HepG2 (cell line): ENCODE data around the gene ADCY1. TPM values are rescaled to one million over a fixed set of nuclear protein-coding genes. Genes with fewer than 3 reads are reported as not detected.

ENCODE experiments used
- ATAC-seq: fragments of 200-7000 bp; cut with Tn5 transposase; 3 replicates; pipeline ENCODE4 v1.9.1; 2020; ENCODE audit warnings: mild to moderate bottlenecking, moderate library complexity
- BruUV-seq: library from RNA; stranded (reverse); fragments of 400-500 nt; replicated peaks from 2 replicates; lab custom pipeline; 2021; lab: Mats Ljungman, UMichigan
- CTCF ChIA-PET: fragments of 300-600 bp; formaldehyde crosslinking; extraction: SDS; loops from one replicate; lab custom pipeline; 2021; ENCODE audit warnings: low total read pairs, inconsistent platforms, low intra/inter-chr PET ratio; lab: Yijun Ruan, JAX
- POLR2A ChIA-PET: fragments of 350-600 bp; sonication (Branson Sonifier 250); formaldehyde crosslinking; loops from one replicate; lab custom pipeline; 2020; ENCODE audit warnings: antibody characterized with exemption, inconsistent platforms; lab: Yijun Ruan, JAX
- DNase-seq: peaks from one replicate; pipeline ENCODE4 v3.0.0-alpha.2; 2015; ENCODE audit warnings: low spot score
- FAIRE-seq: peaks from 3 replicates; lab custom pipeline; 2011; peaks lifted over from hg19 to GRCh38; lab: Jason Lieb, UNC
- H2AFZ ChIP-seq: one replicate; pipeline ENCODE4 v1.6.1; 2011; ENCODE audit warnings: low read length, inconsistent platforms
- H3K27ac ChIP-seq: fragments of 300-600 bp; 3 replicates; pipeline ENCODE4 v1.8.0; 2011; ENCODE audit warnings: mixed run types, mild to moderate bottlenecking, mixed read lengths, low read length, inconsistent platforms; ENCODE audit not compliant: insufficient read depth; ENCODE audit errors: extremely low read length
- H3K27me3 ChIP-seq, 2 experiments: fragments of 200-600 bp in 1 of 2; 2 replicates in 1 of 2; 3 replicates in 1 of 2; pipeline versions ENCODE4 v1.6.0 to v1.8.0; 2011; ENCODE audit warnings: low read length in 2 of 2, mild to moderate bottlenecking in 2 of 2, moderate library complexity in 2 of 2, inconsistent platforms in 1 of 2; ENCODE audit not compliant: insufficient read depth in 2 of 2, control insufficient read depth in 1 of 2
- H3K36me3 ChIP-seq, 2 experiments: fragments of 200-600 bp in 1 of 2; replicated peaks in 1 of 2; 2 replicates in 1 of 2; 3 replicates in 1 of 2; pipeline versions ENCODE4 v1.5.1 to v1.8.0; 2011; ENCODE audit warnings: low read length in 2 of 2, inconsistent platforms in 1 of 2; ENCODE audit not compliant: insufficient read depth in 2 of 2, control insufficient read depth in 1 of 2
- H3K4me1 ChIP-seq: 2 replicates; pipeline ENCODE4 v1.5.1; 2012; ENCODE audit warnings: low read length, inconsistent platforms; ENCODE audit not compliant: insufficient read depth
- H3K4me2 ChIP-seq: 2 replicates; pipeline ENCODE4 v1.6.0; 2011; ENCODE audit warnings: low read depth, low read length, inconsistent platforms
- H3K4me3 ChIP-seq, 3 experiments: fragments of 200-600 bp in 1 of 3; sonication (generic), shearing (Covaris generic) in 1 of 3; replicated peaks in 1 of 3; 2 replicates each; pipeline ENCODE4 v1.5.1; 2011 to 2016; ENCODE audit warnings: low read length in 3 of 3, inconsistent platforms in 2 of 3, low read depth in 2 of 3, mild to moderate bottlenecking in 2 of 3, control low read depth in 1 of 3, mixed read lengths in 1 of 3; ENCODE audit not compliant: insufficient read depth in 1 of 3
- H3K79me2 ChIP-seq: one replicate; pipeline ENCODE4 v1.6.1; 2011; ENCODE audit warnings: low read length, inconsistent platforms; ENCODE audit not compliant: insufficient read depth
- H3K9ac ChIP-seq: 2 replicates; pipeline ENCODE4 v1.6.0; 2011; ENCODE audit warnings: mild to moderate bottlenecking, low read depth, low read length, inconsistent platforms; ENCODE audit not compliant: insufficient read depth
- H3K9me3 ChIP-seq: 2 replicates; pipeline ENCODE4 v1.5.1; 2012; ENCODE audit warnings: mild to moderate bottlenecking, low read length
- H4K20me1 ChIP-seq: 2 replicates; pipeline ENCODE4 v1.6.0; 2011; ENCODE audit warnings: inconsistent platforms, mild to moderate bottlenecking, low read length, moderate library complexity; ENCODE audit not compliant: insufficient read depth
- HDAC6 ChIP-seq: fragments of 200-600 bp; sonication (generic); IDR thresholded peaks from 2 replicates; pipeline ENCODE4 v1.7.0; 2017; ENCODE audit warnings: mild to moderate bottlenecking, antibody characterized with exemption, low read length, low read depth
- HOXA9 ChIP-seq: sonication (generic); formaldehyde crosslinking; IDR thresholded peaks from 2 replicates; pipeline ENCODE4 v1.8.1; 2022; ENCODE audit warnings: missing genetic modification reagents, mild to moderate bottlenecking, moderate library complexity, borderline replicate concordance
- KMT2B ChIP-seq: IDR thresholded peaks from 2 replicates; pipeline ENCODE4 v1.6.1; 2016; ENCODE audit warnings: missing genetic modification reagents, missing compliant biosample characterization
- MAF1 ChIP-seq: sonication (generic); formaldehyde crosslinking; IDR thresholded peaks from 2 replicates; pipeline ENCODE4 v1.5.0; 2020; ENCODE audit warnings: missing genetic modification reagents, borderline replicate concordance
- MIXL1 ChIP-seq: IDR thresholded peaks from 2 replicates; pipeline ENCODE4 v1.6.1; 2016
- NONO ChIP-seq, 2 experiments: fragments of 450-650 bp in 1 of 2; sonication (generic) in 1 of 2; formaldehyde crosslinking in 1 of 2; IDR thresholded peaks in 1 of 2; conservative IDR thresholded peaks in 1 of 2; 2 replicates each; pipeline versions ENCODE4 v1.6.1 to v1.8.0; 2017 to 2022; ENCODE audit warnings: mild to moderate bottlenecking in 1 of 2, missing genetic modification reagents in 1 of 2, moderate library complexity in 1 of 2
- TMF1 ChIP-seq: sonication (generic); formaldehyde crosslinking; IDR thresholded peaks from 2 replicates; pipeline ENCODE4 v1.8.1; 2022; ENCODE audit warnings: low read depth, missing genetic modification reagents
- ZFYVE20 ChIP-seq: sonication (generic); formaldehyde crosslinking; IDR thresholded peaks from 2 replicates; pipeline ENCODE4 v1.8.0; 2023; ENCODE audit warnings: low read depth, mild to moderate bottlenecking, moderate library complexity, missing genetic modification reagents, borderline replicate concordance
- ZKSCAN8 ChIP-seq: IDR thresholded peaks from 2 replicates; pipeline ENCODE4 v1.6.1; 2016; ENCODE audit warnings: borderline replicate concordance, missing genetic modification reagents, missing compliant biosample characterization
- ZNF256 ChIP-seq: sonication (generic); formaldehyde crosslinking; conservative IDR thresholded peaks from 2 replicates; pipeline ENCODE4 v1.4.0; 2020; ENCODE audit warnings: missing genetic modification reagents
- ZNF296 ChIP-seq: sonication (generic); formaldehyde crosslinking; conservative IDR thresholded peaks from 2 replicates; pipeline ENCODE4 v1.5.0; 2020; ENCODE audit warnings: mild to moderate bottlenecking, missing genetic modification reagents
- ZNF431 ChIP-seq: sonication (generic); formaldehyde crosslinking; IDR thresholded peaks from 2 replicates; pipeline ENCODE4 v1.9.0; 2022; ENCODE audit warnings: missing genetic modification reagents, low read depth, mild to moderate bottlenecking, borderline replicate concordance
- ZNF772 ChIP-seq: sonication (generic); formaldehyde crosslinking; IDR thresholded peaks from 2 replicates; pipeline ENCODE4 v1.5.0; 2020; ENCODE audit warnings: mild to moderate bottlenecking, missing genetic modification reagents
- ZNF850 ChIP-seq: sonication (generic); formaldehyde crosslinking; conservative IDR thresholded peaks from 2 replicates; pipeline ENCODE4 v1.9.0; 2021; ENCODE audit warnings: mild to moderate bottlenecking, missing genetic modification reagents
- WGBS: methylation state at CpG from one replicate; pipeline ENCODE4 v1.1.6; 2017; ENCODE audit warnings: low lambda C conversion rate; 5-methylcytosine and 5-hydroxymethylcytosine counted together
- in situ Hi-C: cut with HindIII; loops from 2 replicates; pipeline ENCODE4 v1.10.0; 2017; ENCODE audit warnings: low pct_unique_long_range_greater_than_20kb; ENCODE audit not compliant: extremely low pct_ligation_motif_present
- intact Hi-C: fragments of 100-400 bp; cut with micrococcal nuclease; formaldehyde crosslinking; loops from one replicate; pipeline ENCODE4 v1.10.0; 2022; ENCODE audit not compliant: unreplicated experiment
- polyA plus RNA-seq, 8 experiments: library from polyadenylated mRNA; depleted of rRNA in 3 of 8; stranded (reverse) in 7 of 8; unstranded in 1 of 8; fragments of >200 nt; fragmentation: Illumina TruSeq in 4 of 8; extraction: Trizol in 4 of 8; gene quantifications; 2 replicates each; pipeline versions ENCODE4 v1.2.1 to v1.2.3, GENCODE V29; 2011 to 2016; ENCODE audit warnings: low read depth in 4 of 8, missing spikeins in 1 of 8, mixed read lengths in 1 of 8; ENCODE audit not compliant: insufficient read depth in 1 of 8
- total RNA-seq, 5 experiments: library from RNA; depleted of rRNA; stranded (reverse); fragments of >200 nt; fragmentation: Illumina TruSeq; extraction: Trizol; gene quantifications; 2 replicates each; pipeline ENCODE4 v1.2.3, GENCODE V29; 2016; ENCODE audit warnings: low read depth in 1 of 5
- TF ChIP-seq, protein P1 (sequence below): sonication (generic); formaldehyde crosslinking; IDR thresholded peaks from 2 replicates; pipeline ENCODE4 v1.8.1; 2023; ENCODE audit warnings: missing genetic modification reagents, mild to moderate bottlenecking, borderline replicate concordance
- TF ChIP-seq, protein P2 (sequence below): sonication (generic); formaldehyde crosslinking; conservative IDR thresholded peaks from 2 replicates; pipeline ENCODE4 v1.8.0; 2022; ENCODE audit warnings: low read depth, missing genetic modification reagents
- TF ChIP-seq, protein P3 (sequence below): conservative IDR thresholded peaks from 2 replicates; pipeline ENCODE4 v1.6.1; 2018; ENCODE audit warnings: missing genetic modification reagents
- TF ChIP-seq, protein P4 (sequence below): sonication (generic); formaldehyde crosslinking; IDR thresholded peaks from 2 replicates; pipeline ENCODE4 v1.9.0; 2022; ENCODE audit warnings: missing genetic modification reagents, mild to moderate bottlenecking, borderline replicate concordance

The ADCY1 gene
- total and polyA plus RNA-seq, 2 of the 13 experiments (the other 11 are each of a cell fraction or from before 2014, with no cell fraction given): 0.80 to 1.2 TPM

DNA sequence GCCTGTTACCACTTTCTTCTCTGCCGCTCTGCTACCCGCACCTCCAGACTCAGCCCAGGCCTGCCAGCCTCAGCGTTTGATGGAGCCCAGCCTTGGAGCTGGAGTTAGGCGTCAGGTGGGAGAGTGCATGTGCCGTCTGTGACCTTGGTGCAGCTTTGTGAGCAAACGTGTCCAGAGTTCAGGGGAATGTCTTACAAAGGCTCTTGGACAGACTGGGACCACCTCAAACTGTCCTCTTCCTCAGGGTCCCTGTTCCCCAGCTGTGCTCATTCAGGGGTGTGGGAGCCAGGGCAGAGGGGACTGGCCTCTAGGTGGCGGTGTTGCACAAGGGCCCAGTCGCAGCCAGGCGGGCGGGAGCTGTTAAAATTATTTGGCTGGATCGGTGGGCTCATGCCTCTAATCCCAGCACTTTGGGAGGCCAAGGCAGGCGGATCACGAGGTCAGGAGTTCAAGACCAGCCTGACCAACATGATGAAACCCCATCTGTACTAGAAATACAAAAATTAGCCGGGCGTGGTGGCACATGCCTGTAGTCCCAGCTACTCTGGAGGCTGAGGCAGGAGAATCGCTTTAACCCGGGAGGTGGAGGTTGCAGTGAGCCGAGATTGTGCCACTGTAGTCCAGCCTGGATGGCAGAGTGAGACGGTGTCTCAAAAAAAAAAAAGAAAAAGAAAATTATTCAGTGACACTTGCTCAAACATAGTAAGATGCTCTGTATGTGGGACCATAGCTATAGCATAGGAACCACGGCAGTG, 89.2 kb downstream of the ADCY1 start:
- no peak for FAIRE-seq
- in situ Hi-C loops: loop anchor here (5.0 kb wide), 1 partner anchor 199 kb away; no protein-coding TSS in a partner anchor
- TF ChIP-seq, protein P1, sequence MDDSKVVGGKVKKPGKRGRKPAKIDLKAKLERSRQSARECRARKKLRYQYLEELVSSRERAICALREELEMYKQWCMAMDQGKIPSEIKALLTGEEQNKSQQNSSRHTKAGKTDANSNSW (CRISPR knock-in tag): no peak
- TF ChIP-seq ZNF296 (CRISPR knock-in tag): no peak
- TF ChIP-seq ZNF431 (CRISPR knock-in tag): no peak
- TF ChIP-seq, protein P2, sequence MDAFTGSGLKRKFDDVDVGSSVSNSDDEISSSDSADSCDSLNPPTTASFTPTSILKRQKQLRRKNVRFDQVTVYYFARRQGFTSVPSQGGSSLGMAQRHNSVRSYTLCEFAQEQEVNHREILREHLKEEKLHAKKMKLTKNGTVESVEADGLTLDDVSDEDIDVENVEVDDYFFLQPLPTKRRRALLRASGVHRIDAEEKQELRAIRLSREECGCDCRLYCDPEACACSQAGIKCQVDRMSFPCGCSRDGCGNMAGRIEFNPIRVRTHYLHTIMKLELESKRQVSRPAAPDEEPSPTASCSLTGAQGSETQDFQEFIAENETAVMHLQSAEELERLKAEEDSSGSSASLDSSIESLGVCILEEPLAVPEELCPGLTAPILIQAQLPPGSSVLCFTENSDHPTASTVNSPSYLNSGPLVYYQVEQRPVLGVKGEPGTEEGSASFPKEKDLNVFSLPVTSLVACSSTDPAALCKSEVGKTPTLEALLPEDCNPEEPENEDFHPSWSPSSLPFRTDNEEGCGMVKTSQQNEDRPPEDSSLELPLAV: no peak
- no peak for TF ChIP-seq KMT2B (CRISPR knock-in tag)
- no peak for TF ChIP-seq ZKSCAN8 (CRISPR knock-in tag)
- TF ChIP-seq HDAC6: no peak
- no peak for TF ChIP-seq NONO (IDR thresholded peaks at IDR 0.05)
- TF ChIP-seq NONO (CRISPR knock-in tag; conservative IDR thresholded peaks at IDR 0.05): no peak
- no peak for TF ChIP-seq TMF1
- TF ChIP-seq ZFYVE20 (CRISPR knock-in tag): no peak
- no peak for TF ChIP-seq MAF1 (CRISPR knock-in tag)
- TF ChIP-seq, protein P3, sequence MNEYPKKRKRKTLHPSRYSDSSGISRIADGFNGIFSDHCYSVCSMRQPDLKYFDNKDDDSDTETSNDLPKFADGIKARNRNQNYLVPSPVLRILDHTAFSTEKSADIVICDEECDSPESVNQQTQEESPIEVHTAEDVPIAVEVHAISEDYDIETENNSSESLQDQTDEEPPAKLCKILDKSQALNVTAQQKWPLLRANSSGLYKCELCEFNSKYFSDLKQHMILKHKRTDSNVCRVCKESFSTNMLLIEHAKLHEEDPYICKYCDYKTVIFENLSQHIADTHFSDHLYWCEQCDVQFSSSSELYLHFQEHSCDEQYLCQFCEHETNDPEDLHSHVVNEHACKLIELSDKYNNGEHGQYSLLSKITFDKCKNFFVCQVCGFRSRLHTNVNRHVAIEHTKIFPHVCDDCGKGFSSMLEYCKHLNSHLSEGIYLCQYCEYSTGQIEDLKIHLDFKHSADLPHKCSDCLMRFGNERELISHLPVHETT (CRISPR knock-in tag): no peak
- TF ChIP-seq ZNF772: no peak
- no peak for TF ChIP-seq HOXA9 (CRISPR knock-in tag)
- TF ChIP-seq MIXL1 (CRISPR knock-in tag): no peak
- TF ChIP-seq ZNF850: no peak
- TF ChIP-seq, protein P4, sequence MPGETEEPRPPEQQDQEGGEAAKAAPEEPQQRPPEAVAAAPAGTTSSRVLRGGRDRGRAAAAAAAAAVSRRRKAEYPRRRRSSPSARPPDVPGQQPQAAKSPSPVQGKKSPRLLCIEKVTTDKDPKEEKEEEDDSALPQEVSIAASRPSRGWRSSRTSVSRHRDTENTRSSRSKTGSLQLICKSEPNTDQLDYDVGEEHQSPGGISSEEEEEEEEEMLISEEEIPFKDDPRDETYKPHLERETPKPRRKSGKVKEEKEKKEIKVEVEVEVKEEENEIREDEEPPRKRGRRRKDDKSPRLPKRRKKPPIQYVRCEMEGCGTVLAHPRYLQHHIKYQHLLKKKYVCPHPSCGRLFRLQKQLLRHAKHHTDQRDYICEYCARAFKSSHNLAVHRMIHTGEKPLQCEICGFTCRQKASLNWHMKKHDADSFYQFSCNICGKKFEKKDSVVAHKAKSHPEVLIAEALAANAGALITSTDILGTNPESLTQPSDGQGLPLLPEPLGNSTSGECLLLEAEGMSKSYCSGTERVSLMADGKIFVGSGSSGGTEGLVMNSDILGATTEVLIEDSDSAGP: no peak
- TF ChIP-seq ZNF256 (CRISPR knock-in tag): no peak

More for the DNA sequence above, 89.2 kb downstream of the ADCY1 start:
- Histone ChIP-seq H4K20me1 (no peaks in the 10 kb centered on the region), H3K9ac (no peak overlapping the region), H3K4me2 (peak overlapping the region; percentile 12; the same call in 1 of the 2 replicates), H3K4me3 (no peak overlapping the region), H3K9me3 (no peaks in the 10 kb centered on the region), H3K36me3 (no peaks in the 10 kb centered on the region), H3K79me2 (no peaks in the 10 kb centered on the region), H3K27ac (no peak overlapping the region), H3K4me1 (peaks cover 9% of the 10 kb centered on the region; the same call in 1 of the 2 replicates), H3K27me3 (peaks cover 0 to 17% of the 10 kb centered on the region in 2 experiments; a peak in 1 of 5 replicates), H2AFZ (no peak overlapping the region)
- intact Hi-C loops: loop anchor here (1.0 to 5.0 kb wide), 3 partner anchors 89 to 511 kb away; no protein-coding TSS in a partner anchor
- DNase-seq (peak; percentile 25), ATAC-seq (peak; percentile 92)
- ChIA-PET CTCF (interaction anchor here (2.4 kb wide), 1 partner anchor 191 kb away, joined by 19 read pairs; no protein-coding TSS in a partner anchor), POLR2A (interaction anchor here (0.9 to 1.3 kb wide), 5 partner anchors 27 to 225 kb away, joined by 3 to 6 read pairs (median 4); partner anchors contain the start of gene IGFBP1)
- no TSS peak for BruUV-seq
- 26% methylated on average over 19 of the region's 20 CpGs for WGBS
